IMR-90 (cell line): ENCODE results near the gene CDK10. TPM values are rescaled to one million over a fixed set of nuclear protein-coding genes. Genes with fewer than 3 reads are reported as not detected.

Source experiments
- ATAC-seq: fragments of 200-7000 bp; cut with Tn5 transposase; 2 replicates; pipeline ENCODE4 v1.9.1; 2020; ENCODE audit warnings: low read depth, mild to moderate bottlenecking, moderate library complexity
- BruUV-seq: library from RNA; stranded (reverse); fragments of 400-500 nt; replicated peaks from 2 replicates; lab custom pipeline; 2021; lab: Mats Ljungman, UMichigan
- CTCF ChIA-PET: fragments of 300-600 bp; formaldehyde crosslinking; extraction: SDS; loops from one replicate; lab custom pipeline; 2021; ENCODE audit warnings: antibody characterized with exemption; lab: Yijun Ruan, JAX
- POLR2A ChIA-PET: fragments of 300-600 bp; sonication (Branson Sonifier 250); formaldehyde crosslinking; loops from one replicate; lab custom pipeline; 2022; ENCODE audit warnings: antibody characterized with exemption; ENCODE audit not compliant: unreplicated experiment; lab: Charles Lee
- DNase-seq: peaks from one replicate; pipeline ENCODE4 v3.0.0; 2013
- H2AFZ ChIP-seq: replicated peaks from 2 replicates; pipeline ENCODE3; 2013; ENCODE audit warnings: low read length, mild to moderate bottlenecking; ENCODE audit not compliant: poor library complexity
- H2AK5ac ChIP-seq: 2 replicates; pipeline ENCODE4 v1.6.1; 2013; ENCODE audit warnings: low read depth, low read length, inconsistent platforms
- H2AK9ac ChIP-seq: replicated peaks from 2 replicates; pipeline ENCODE3; 2013; ENCODE audit warnings: mild to moderate bottlenecking, low read depth, low read length, moderate library complexity; ENCODE audit not compliant: poor library complexity
- H2BK120ac ChIP-seq: 2 replicates; pipeline ENCODE4 v1.6.1; 2013; ENCODE audit warnings: low read depth, low read length, inconsistent platforms
- H2BK15ac ChIP-seq: 3 replicates; pipeline ENCODE4 v1.6.1; 2013; ENCODE audit warnings: low read depth, low read length, inconsistent platforms
- H2BK20ac ChIP-seq: 2 replicates; pipeline ENCODE4 v1.6.1; 2013; ENCODE audit warnings: low read depth, mild to moderate bottlenecking, inconsistent platforms, low read length, moderate library complexity
- H2BK5ac ChIP-seq: 2 replicates; pipeline ENCODE4 v1.6.1; 2013; ENCODE audit warnings: mild to moderate bottlenecking, low read depth, low read length, inconsistent platforms; ENCODE audit not compliant: poor library complexity, severe bottlenecking
- H3K14ac ChIP-seq: replicated peaks from 2 replicates; pipeline ENCODE4 v1.6.1; 2013; ENCODE audit warnings: low read depth, low read length, inconsistent platforms
- H3K18ac ChIP-seq: 2 replicates; pipeline ENCODE4 v1.6.1; 2013; ENCODE audit warnings: low read depth, low read length, control low read depth
- H3K23ac ChIP-seq: 2 replicates; pipeline ENCODE4 v1.6.1; 2013; ENCODE audit warnings: low read depth, low read length, inconsistent platforms
- H3K27ac ChIP-seq: 2 replicates; pipeline ENCODE4 v1.5.1; 2013; ENCODE audit warnings: mild to moderate bottlenecking, control low read depth, low read length; ENCODE audit not compliant: insufficient read depth
- H3K27me3 ChIP-seq: 2 replicates; pipeline ENCODE4 v1.6.1; 2013; ENCODE audit warnings: low read length; ENCODE audit not compliant: control insufficient read depth, insufficient read depth
- H3K36me3 ChIP-seq: 2 replicates; pipeline ENCODE4 v1.6.1; 2013; ENCODE audit warnings: low read length, mixed read lengths; ENCODE audit not compliant: control insufficient read depth, insufficient read depth
- H3K4ac ChIP-seq: 2 replicates; pipeline ENCODE4 v1.6.1; 2013; ENCODE audit warnings: low read depth, low read length, inconsistent platforms
- H3K4me1 ChIP-seq: 2 replicates; pipeline ENCODE4 v1.6.1; 2013; ENCODE audit warnings: low read length, mixed read lengths; ENCODE audit not compliant: control insufficient read depth, insufficient read depth
- H3K4me2 ChIP-seq: 2 replicates; pipeline ENCODE4 v1.6.1; 2013; ENCODE audit warnings: low read depth, mild to moderate bottlenecking, control low read depth, low read length, moderate library complexity
- H3K4me3 ChIP-seq: 2 replicates; pipeline ENCODE4 v1.5.1; 2013; ENCODE audit warnings: low read depth, mild to moderate bottlenecking, control low read depth, low read length, moderate library complexity; ENCODE audit not compliant: insufficient read depth
- H3K56ac ChIP-seq: 2 replicates; pipeline ENCODE4 v1.6.1; 2013; ENCODE audit warnings: low read length, inconsistent platforms; ENCODE audit not compliant: insufficient read depth; ENCODE audit errors: extremely low read depth
- H3K79me1 ChIP-seq, 2 experiments: 2 replicates each; pipeline ENCODE4 v1.6.1; 2013; ENCODE audit warnings: low read length in 2 of 2, inconsistent platforms in 1 of 2, low read depth in 1 of 2
- H3K9ac ChIP-seq: 2 replicates; pipeline ENCODE4 v1.6.1; 2013; ENCODE audit warnings: low read depth, low read length, control low read depth
- H3K9me1 ChIP-seq: 2 replicates; pipeline ENCODE4 v1.6.1; 2013; ENCODE audit warnings: low read length, inconsistent platforms; ENCODE audit not compliant: insufficient read depth
- H3K9me3 ChIP-seq: 2 replicates; pipeline ENCODE4 v1.6.1; 2013; ENCODE audit warnings: low read length; ENCODE audit not compliant: control insufficient read depth, insufficient read depth
- H4K20me1 ChIP-seq: 2 replicates; pipeline ENCODE4 v1.6.1; 2013; ENCODE audit warnings: low read length, inconsistent platforms; ENCODE audit not compliant: insufficient read depth
- H4K5ac ChIP-seq: 2 replicates; pipeline ENCODE4 v1.6.1; 2013; ENCODE audit warnings: mild to moderate bottlenecking, low read depth, low read length, control low read depth
- H4K8ac ChIP-seq, 2 experiments: 2 replicates each; pipeline ENCODE4 v1.6.1; 2013; ENCODE audit warnings: low read depth in 2 of 2, low read length in 2 of 2, control low read depth in 1 of 2, inconsistent platforms in 1 of 2
- H4K91ac ChIP-seq: 2 replicates; pipeline ENCODE4 v1.6.1; 2013; ENCODE audit warnings: low read depth, low read length, inconsistent platforms; ENCODE audit not compliant: insufficient read depth
- CEBPB ChIP-seq: IDR thresholded peaks from 2 replicates; pipeline ENCODE4 v1.6.1; 2012; ENCODE audit warnings: low read depth, low read length, improper control_type of control experiment
- CHD1 ChIP-seq: IDR thresholded peaks from 2 replicates; pipeline ENCODE4 v1.6.1; 2012; ENCODE audit warnings: low read depth, low read length, improper control_type of control experiment
- MAFK ChIP-seq: IDR thresholded peaks from 2 replicates; pipeline ENCODE4 v1.6.1; 2012; ENCODE audit warnings: low read depth, low read length, improper control_type of control experiment
- MXI1 ChIP-seq: IDR thresholded peaks from 2 replicates; pipeline ENCODE4 v1.6.1; 2012; ENCODE audit warnings: low read depth, mild to moderate bottlenecking, low read length, moderate library complexity, borderline replicate concordance
- POLR2A ChIP-seq: IDR thresholded peaks from 2 replicates; pipeline ENCODE4 v1.6.1; 2012; ENCODE audit warnings: mild to moderate bottlenecking, low read depth, low read length
- SMC3 ChIP-seq: fragments of 150-350 bp; IDR thresholded peaks from 2 replicates; pipeline ENCODE4 v1.6.1; 2016; ENCODE audit warnings: low read depth, mild to moderate bottlenecking, antibody characterized with exemption, low read length, moderate library complexity
- WGBS, 2 experiments: methylation state at CpG; one replicate each; pipeline versions ENCODE4 v1.1.5 to v1.1.7; 2013; ENCODE audit warnings: missing lambda C conversion rate in 2 of 2; ENCODE audit not compliant: insufficient read length in 1 of 2; ENCODE audit errors: extremely low coverage in 2 of 2; 5-methylcytosine and 5-hydroxymethylcytosine counted together
- dilution Hi-C: fragments of 300-500 bp; cut with HindIII; formaldehyde crosslinking; loops from one replicate; pipeline ENCODE4 v1.14.3; 2018; ENCODE audit warnings: low sequenced_read_pairs; ENCODE audit not compliant: unreplicated experiment
- in situ Hi-C: fragments of 300-500 bp; cut with MboI; formaldehyde crosslinking; loops from 3 replicates; pipeline ENCODE4 v1.14.3; 2019; ENCODE audit warnings: low sequenced_read_pairs, inconsistent platforms, mixed read lengths
- intact Hi-C: fragments of 100-400 bp; cut with micrococcal nuclease; formaldehyde crosslinking; loops from 2 replicates; pipeline ENCODE4 v1.10.0; 2022
- polyA plus RNA-seq, 3 experiments: library from polyadenylated mRNA; depleted of rRNA; stranded (reverse); fragments of >200 nt; gene quantifications; 2 replicates each; pipeline ENCODE4 v1.2.3, GENCODE V29; 2012; ENCODE audit warnings: low replicate concordance in 1 of 3
- total RNA-seq: library from RNA; depleted of rRNA; stranded (reverse); fragments of >200 nt; gene quantifications from 2 replicates; pipeline ENCODE4 v1.2.3, GENCODE V29; 2012
- TF ChIP-seq, protein P1 (sequence below): fragments of 150-350 bp; IDR thresholded peaks from 2 replicates; pipeline ENCODE4 v1.6.1; 2016; ENCODE audit warnings: low read depth, mild to moderate bottlenecking, low read length, moderate library complexity, borderline replicate concordance

The CDK10 gene
- total and polyA plus RNA-seq, 2 of the 4 experiments (the other 2 are of a cell fraction) = 19.5 to 61.8 TPM

GRCh38 chr16:89707695-89708094, 21.2 kb downstream of the CDK10 start:
- H3K18ac ChIP-seq = no peak overlapping the region
- no peak overlapping the region for H3K4me2 ChIP-seq
- no peak overlapping the region for H3K56ac ChIP-seq
- no peak for DNase-seq
- H3K27me3 ChIP-seq = no peaks in the 10 kb centered on the region
- H2BK5ac ChIP-seq = no peak overlapping the region
- H3K4me1 ChIP-seq = peaks cover 6% of the 10 kb centered on the region
- no peak overlapping the region for H3K14ac ChIP-seq
- H4K8ac ChIP-seq = no peak overlapping the region
- no peaks in the 10 kb centered on the region for H3K9me3 ChIP-seq
- dilution Hi-C loops (no loop called here), intact Hi-C loops (no loop called here), in situ Hi-C loops (no loop called here)
- H2BK120ac ChIP-seq = no peak overlapping the region
- WGBS, 2 experiments = 93% methylated on average over 5 of the region's 9 CpGs; no CpG with 5 or more reads in 1 of the 2 experiments
- no peak overlapping the region for H2BK15ac ChIP-seq
- POLR2A ChIA-PET = no interaction called here
- H4K20me1 ChIP-seq = no peaks in the 10 kb centered on the region; the same call in 1 of the 2 replicates
- no peaks in the 10 kb centered on the region for H3K79me1 ChIP-seq
- H3K36me3 ChIP-seq = peaks cover 15% of the 10 kb centered on the region; the same call in 1 of the 2 replicates
- no peak overlapping the region for H3K4ac ChIP-seq
- no peak overlapping the region for H4K91ac ChIP-seq
- H3K27ac ChIP-seq = no peak overlapping the region
- no peak for ATAC-seq
- CTCF ChIA-PET = no interaction called here
- no TSS peak for BruUV-seq
- no peak overlapping the region for H3K4me3 ChIP-seq
- H2BK20ac ChIP-seq = no peak overlapping the region
- H2AK5ac ChIP-seq = no peak overlapping the region
- H3K9me1 ChIP-seq = no peaks in the 10 kb centered on the region
- no peak overlapping the region for H2AFZ ChIP-seq
- no peak overlapping the region for H3K23ac ChIP-seq
- no peak overlapping the region for H3K9ac ChIP-seq
- H2AK9ac ChIP-seq = peak overlapping the region; percentile 50
- TF ChIP-seq CHD1 = no peak
- TF ChIP-seq, protein P1, sequence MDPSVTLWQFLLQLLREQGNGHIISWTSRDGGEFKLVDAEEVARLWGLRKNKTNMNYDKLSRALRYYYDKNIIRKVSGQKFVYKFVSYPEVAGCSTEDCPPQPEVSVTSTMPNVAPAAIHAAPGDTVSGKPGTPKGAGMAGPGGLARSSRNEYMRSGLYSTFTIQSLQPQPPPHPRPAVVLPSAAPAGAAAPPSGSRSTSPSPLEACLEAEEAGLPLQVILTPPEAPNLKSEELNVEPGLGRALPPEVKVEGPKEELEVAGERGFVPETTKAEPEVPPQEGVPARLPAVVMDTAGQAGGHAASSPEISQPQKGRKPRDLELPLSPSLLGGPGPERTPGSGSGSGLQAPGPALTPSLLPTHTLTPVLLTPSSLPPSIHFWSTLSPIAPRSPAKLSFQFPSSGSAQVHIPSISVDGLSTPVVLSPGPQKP = no peak
- no peak for TF ChIP-seq MXI1
- TF ChIP-seq SMC3 = no peak
- TF ChIP-seq MAFK = no peak
- TF ChIP-seq POLR2A = no peak
- TF ChIP-seq CEBPB = no peak
- H4K5ac ChIP-seq = no peak overlapping the region
